ENCODE measurements around the gene HCRTR2.

- TF ChIP-seq CTCF (IDR thresholded peaks at IDR 0.05; ENCODE audit: insufficient read depth, low read length, poor library complexity, severe bottlenecking), result no peak
- TF ChIP-seq EZH2phosphoT487 (conservative IDR thresholded peaks at IDR 0.05; ENCODE audit: low read length), result no peak
Observed at GRCh38 chr6:55130806-55131324, 43.5 kb upstream of the HCRTR2 start.
